ENCODE results near the gene RAB11FIP4.

The RAB11FIP4 gene

DNA sequence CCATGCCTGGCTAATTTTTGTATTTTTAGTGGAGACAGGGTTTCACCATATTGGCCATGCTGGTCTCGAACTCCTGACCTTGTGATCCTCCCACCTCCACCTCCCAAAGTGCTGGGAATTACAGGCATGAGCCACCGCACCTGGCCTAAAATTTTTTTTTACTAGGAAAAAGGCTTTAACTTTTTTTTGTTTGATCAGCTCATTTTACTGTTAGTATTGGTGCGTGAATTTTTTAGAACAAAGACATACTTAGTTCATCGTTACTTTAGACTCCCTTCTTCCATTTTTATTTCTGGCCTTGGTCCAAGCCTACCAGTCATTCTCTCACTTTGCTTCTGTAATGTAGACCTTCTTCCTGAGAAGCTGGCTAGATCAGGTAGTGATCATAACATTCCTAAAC, 25.4 kb upstream of the RAB11FIP4 start:
- no peak overlapping the region for H3K4me3 ChIP-seq (ENCODE audit: control insufficient read depth, low read depth, low read length)
- no peak for DNase-seq (ENCODE audit: low read depth)
- TF ChIP-seq, protein P1, sequence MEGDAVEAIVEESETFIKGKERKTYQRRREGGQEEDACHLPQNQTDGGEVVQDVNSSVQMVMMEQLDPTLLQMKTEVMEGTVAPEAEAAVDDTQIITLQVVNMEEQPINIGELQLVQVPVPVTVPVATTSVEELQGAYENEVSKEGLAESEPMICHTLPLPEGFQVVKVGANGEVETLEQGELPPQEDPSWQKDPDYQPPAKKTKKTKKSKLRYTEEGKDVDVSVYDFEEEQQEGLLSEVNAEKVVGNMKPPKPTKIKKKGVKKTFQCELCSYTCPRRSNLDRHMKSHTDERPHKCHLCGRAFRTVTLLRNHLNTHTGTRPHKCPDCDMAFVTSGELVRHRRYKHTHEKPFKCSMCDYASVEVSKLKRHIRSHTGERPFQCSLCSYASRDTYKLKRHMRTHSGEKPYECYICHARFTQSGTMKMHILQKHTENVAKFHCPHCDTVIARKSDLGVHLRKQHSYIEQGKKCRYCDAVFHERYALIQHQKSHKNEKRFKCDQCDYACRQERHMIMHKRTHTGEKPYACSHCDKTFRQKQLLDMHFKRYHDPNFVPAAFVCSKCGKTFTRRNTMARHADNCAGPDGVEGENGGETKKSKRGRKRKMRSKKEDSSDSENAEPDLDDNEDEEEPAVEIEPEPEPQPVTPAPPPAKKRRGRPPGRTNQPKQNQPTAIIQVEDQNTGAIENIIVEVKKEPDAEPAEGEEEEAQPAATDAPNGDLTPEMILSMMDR (IDR thresholded peaks at IDR 0.05; ENCODE audit: control insufficient read depth, insufficient read depth, low read depth, low read length, missing control alignments), result no peak

DNA sequence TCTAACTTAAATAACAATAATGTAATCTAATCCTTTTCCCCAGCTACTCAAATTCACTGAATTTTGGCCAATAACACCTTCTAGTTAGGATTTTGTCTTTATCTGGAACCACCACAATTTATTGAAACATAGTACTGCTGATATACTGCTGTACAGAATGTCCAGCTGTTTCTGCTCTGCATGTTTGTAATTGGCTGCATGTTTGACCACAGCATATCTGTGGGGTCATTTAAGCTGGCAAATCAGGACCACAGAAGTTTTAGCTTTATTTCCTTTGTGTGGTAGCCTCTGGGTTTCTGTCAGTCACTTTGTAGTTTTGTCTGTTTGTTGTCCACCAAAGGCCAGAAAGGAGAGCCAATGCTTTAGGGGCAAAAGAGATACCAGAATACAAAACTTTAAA, 22.2 kb upstream of the RAB11FIP4 start:
- DNase-seq (ENCODE audit: low read depth), result no peak
- TF ChIP-seq, protein P1 (IDR thresholded peaks at IDR 0.05; ENCODE audit: control insufficient read depth, insufficient read depth, low read depth, low read length, missing control alignments), result no peak
- no peak overlapping the region for H3K4me3 ChIP-seq (ENCODE audit: control insufficient read depth, low read depth, low read length)

DNA sequence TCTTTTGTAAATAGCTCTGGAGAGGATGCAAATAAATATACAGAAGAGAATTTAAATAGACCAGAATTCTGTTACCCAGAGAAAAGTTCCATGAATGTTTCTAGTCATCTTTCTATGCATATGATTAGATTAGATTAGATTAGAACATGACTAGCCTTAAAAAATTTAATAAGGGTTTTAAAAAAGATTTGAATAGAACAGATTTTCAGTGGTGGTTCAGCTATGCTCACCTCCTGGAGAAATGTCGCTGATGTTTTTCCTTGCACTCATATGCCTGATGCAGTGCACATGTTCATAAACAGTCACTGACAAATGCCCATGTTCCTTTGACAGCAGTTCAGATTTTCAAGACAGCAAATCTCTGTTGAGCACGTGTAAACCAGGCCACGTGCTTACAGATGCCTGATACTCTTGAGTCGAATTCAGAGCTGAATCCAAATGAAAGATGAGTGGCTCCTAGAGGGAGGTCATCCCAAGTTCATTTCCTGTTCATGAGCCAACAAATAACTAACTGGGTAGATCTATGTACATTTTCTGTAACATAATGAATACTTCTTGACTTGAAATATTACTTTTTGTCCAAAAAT, 19.9 kb upstream of the RAB11FIP4 start:
- no peak for DNase-seq (ENCODE audit: low read depth)
- H3K4me3 ChIP-seq (ENCODE audit: control insufficient read depth, low read depth, low read length), result no peak overlapping the region
- TF ChIP-seq, protein P1 (IDR thresholded peaks at IDR 0.05; ENCODE audit: control insufficient read depth, insufficient read depth, low read depth, low read length, missing control alignments), result no peak

- TF ChIP-seq, protein P1 (IDR thresholded peaks at IDR 0.05; ENCODE audit: control insufficient read depth, insufficient read depth, low read depth, low read length, missing control alignments), result peak; percentile 67
- DNase-seq (ENCODE audit: low read depth), result peak; percentile 32
- no peak overlapping the region for H3K4me3 ChIP-seq (ENCODE audit: control insufficient read depth, low read depth, low read length)
Measured at GRCh38 chr17:31373150-31374093, 18.1 kb upstream of the RAB11FIP4 start.

GRCh38 chr17:31374094-31374447, 17.4 kb upstream of the RAB11FIP4 start:
- H3K4me3 ChIP-seq (ENCODE audit: control insufficient read depth, low read depth, low read length), result no peak overlapping the region
- DNase-seq (ENCODE audit: low read depth), result no peak
- TF ChIP-seq, protein P1 (IDR thresholded peaks at IDR 0.05; ENCODE audit: control insufficient read depth, insufficient read depth, low read depth, low read length, missing control alignments), result no peak

- H3K4me3 ChIP-seq (ENCODE audit: control insufficient read depth, low read depth, low read length), result no peak overlapping the region
- DNase-seq (ENCODE audit: low read depth), result no peak
- TF ChIP-seq, protein P1 (IDR thresholded peaks at IDR 0.05; ENCODE audit: control insufficient read depth, insufficient read depth, low read depth, low read length, missing control alignments), result no peak
Measured at GRCh38 chr17:31374503-31374902, 17.0 kb upstream of the RAB11FIP4 start.

All from AG09309 (cell line).